Measurements from ENCODE around the gene SLX4IP. TPM values are rescaled to one million over a fixed set of nuclear protein-coding genes. Genes with fewer than 3 reads are reported as not detected.

SLX4IP gene
- total RNA-seq, 2 donors from 2014 or later: 7.0 to 8.2 TPM

GRCh38 chr20:10629946-10630650 is 195.0 kb downstream of the SLX4IP start:
- intact Hi-C loops (cut with DNase I): no loop called here
- Histone ChIP-seq H3K9me3 (no peaks in the 10 kb centered on the region), H3K27ac (no peak overlapping the region), H3K36me3 (no peaks in the 10 kb centered on the region), H3K27me3 (replicated peaks; ENCODE audit: insufficient read depth) (no peaks in the 10 kb centered on the region), H3K4me1 (replicated peaks) (no peaks in the 10 kb centered on the region), H3K4me3 (no peak overlapping the region)
- WGBS: 82% methylated on average over 9 of the region's 9 CpGs
- TF ChIP-seq POLR2A (IDR thresholded peaks at IDR 0.05): no peak
- TF ChIP-seq POLR2AphosphoS5 (IDR thresholded peaks at IDR 0.05): no peak
- TF ChIP-seq CTCF (IDR thresholded peaks at IDR 0.05): no peak
- no peak for DNase-seq (ENCODE audit: low spot score)

- DNase-seq (ENCODE audit: low spot score): no peak
- no peak for TF ChIP-seq POLR2A (IDR thresholded peaks at IDR 0.05)
- TF ChIP-seq POLR2AphosphoS5 (IDR thresholded peaks at IDR 0.05): no peak
- TF ChIP-seq CTCF (IDR thresholded peaks at IDR 0.05): no peak
- intact Hi-C loops (cut with DNase I): no loop called here
- Histone ChIP-seq H3K27me3 (replicated peaks; ENCODE audit: insufficient read depth) (no peaks in the 10 kb centered on the region), H3K4me1 (replicated peaks) (no peaks in the 10 kb centered on the region), H3K4me3 (no peak overlapping the region), H3K9me3 (no peaks in the 10 kb centered on the region), H3K36me3 (no peaks in the 10 kb centered on the region), H3K27ac (no peak overlapping the region)
- 91% methylated on average over 4 of the region's 4 CpGs for WGBS
These were observed 196.0 kb downstream of the SLX4IP start for GRCh38 chr20:10631126-10631525.

- Histone ChIP-seq H3K27me3 (replicated peaks; ENCODE audit: insufficient read depth) (no peaks in the 10 kb centered on the region), H3K4me1 (replicated peaks) (no peaks in the 10 kb centered on the region), H3K9me3 (no peaks in the 10 kb centered on the region), H3K27ac (no peak overlapping the region), H3K36me3 (no peaks in the 10 kb centered on the region), H3K4me3 (no peak overlapping the region)
- no peak for DNase-seq (ENCODE audit: low spot score)
- 70% methylated on average over 13 of the region's 13 CpGs for WGBS
- intact Hi-C loops (cut with DNase I): no loop called here
- TF ChIP-seq POLR2AphosphoS5 (IDR thresholded peaks at IDR 0.05) (no peak), POLR2A (IDR thresholded peaks at IDR 0.05) (no peak)
These were observed 197.8 kb downstream of the SLX4IP start for GRCh38 chr20:10632721-10633509.

GRCh38 chr20:10633718-10634117 is 198.6 kb downstream of the SLX4IP start:
- H3K36me3 ChIP-seq: no peaks in the 10 kb centered on the region
- no peaks in the 10 kb centered on the region for H3K9me3 ChIP-seq
- no peak overlapping the region for H3K27ac ChIP-seq
- intact Hi-C loops (cut with DNase I): no loop called here
- H3K4me3 ChIP-seq: no peak overlapping the region
- 86% methylated on average over 5 of the region's 5 CpGs for WGBS
- no peaks in the 10 kb centered on the region for H3K4me1 ChIP-seq (replicated peaks)
- no peaks in the 10 kb centered on the region for H3K27me3 ChIP-seq (replicated peaks; ENCODE audit: insufficient read depth)
- TF ChIP-seq POLR2A (IDR thresholded peaks at IDR 0.05) (no peak), CTCF (IDR thresholded peaks at IDR 0.05) (no peak), POLR2AphosphoS5 (IDR thresholded peaks at IDR 0.05) (no peak)
- DNase-seq (ENCODE audit: low spot score): no peak

- H3K4me3 ChIP-seq: no peak overlapping the region
- peak overlapping the region; percentile 3 to 60 for H3K27ac ChIP-seq
- no peaks in the 10 kb centered on the region for H3K9me3 ChIP-seq
- H3K27me3 ChIP-seq (replicated peaks; ENCODE audit: insufficient read depth): no peaks in the 10 kb centered on the region
- H3K4me1 ChIP-seq (replicated peaks): no peaks in the 10 kb centered on the region
- DNase-seq (ENCODE audit: low spot score): no peak
- 26% methylated on average over 5 of the region's 5 CpGs for WGBS
- no peaks in the 10 kb centered on the region for H3K36me3 ChIP-seq
- TF ChIP-seq CTCF (IDR thresholded peaks at IDR 0.05) (no peak), POLR2AphosphoS5 (IDR thresholded peaks at IDR 0.05) (no peak), POLR2A (IDR thresholded peaks at IDR 0.05) (no peak)
- intact Hi-C loops (cut with DNase I): no loop called here
These were observed 199.1 kb downstream of the SLX4IP start for GRCh38 chr20:10634211-10634610.

All from prostate gland (tissue), 2 donors.